T47D (cell line): Measurements from ENCODE around the gene DMD.
"Not testable (repeated sequence)": the region's sequence is repeated elsewhere in the genome, so short reads cannot be mapped to it uniquely, and the experiment has no call there.

ENCODE experiments used
- DNase-seq, 2 experiments: peaks; one replicate each; pipeline versions ENCODE4 v3.0.0 to v3.0.0-alpha.2; 2011 to 2012; ENCODE audit warnings: low read depth in 1 of 2, low spot score in 1 of 2
- JUND ChIP-seq: IDR thresholded peaks from 2 replicates; pipeline ENCODE4 v1.6.1; 2012; ENCODE audit warnings: low read depth
- in situ Hi-C: cut with HindIII; loops from 2 replicates; pipeline ENCODE4 v1.10.0; 2016; ENCODE audit warnings: low sequenced_read_pairs, low pct_unique_long_range_greater_than_20kb

Gene DMD

DNA sequence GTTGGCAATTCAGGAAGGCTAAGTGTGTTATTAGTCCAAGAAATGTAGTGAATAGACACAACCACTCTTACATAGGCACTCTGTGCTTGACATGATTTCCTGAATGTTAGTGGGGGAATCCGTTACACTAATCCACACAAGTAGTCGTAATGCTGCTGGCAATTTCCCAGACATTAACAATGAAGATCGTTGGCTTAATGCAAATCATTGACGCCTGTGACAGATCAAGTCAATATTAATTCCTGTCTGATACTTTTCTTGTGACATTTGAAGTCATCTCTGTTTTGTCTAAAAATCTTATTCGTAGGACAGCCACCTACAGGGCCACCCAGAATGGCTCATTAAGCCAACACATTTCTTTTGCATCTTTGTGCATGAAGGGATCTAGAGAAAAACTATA lies 1200.4 kb downstream of the DMD start:
- TF ChIP-seq JUND = no peak
- in situ Hi-C loops = no loop called here

GRCh38 chrX:32010212-32010611 lies 1201.1 kb downstream of the DMD start:
- TF ChIP-seq JUND = no peak
- no peak for DNase-seq
- in situ Hi-C loops = no loop called here

More for the DNA sequence above, 1200.4 kb downstream of the DMD start:
- no peak for DNase-seq

GRCh38 chrX:31993637-31994036 lies 1217.7 kb downstream of the DMD start:
- DNase-seq = peak in 1 of 2 experiments; percentile 61
- in situ Hi-C loops = no loop called here
- no peak for TF ChIP-seq JUND

GRCh38 chrX:31988975-31989374 lies 1222.4 kb downstream of the DMD start:
- no peak for DNase-seq
- in situ Hi-C loops = no loop called here
- no peak for TF ChIP-seq JUND

DNA sequence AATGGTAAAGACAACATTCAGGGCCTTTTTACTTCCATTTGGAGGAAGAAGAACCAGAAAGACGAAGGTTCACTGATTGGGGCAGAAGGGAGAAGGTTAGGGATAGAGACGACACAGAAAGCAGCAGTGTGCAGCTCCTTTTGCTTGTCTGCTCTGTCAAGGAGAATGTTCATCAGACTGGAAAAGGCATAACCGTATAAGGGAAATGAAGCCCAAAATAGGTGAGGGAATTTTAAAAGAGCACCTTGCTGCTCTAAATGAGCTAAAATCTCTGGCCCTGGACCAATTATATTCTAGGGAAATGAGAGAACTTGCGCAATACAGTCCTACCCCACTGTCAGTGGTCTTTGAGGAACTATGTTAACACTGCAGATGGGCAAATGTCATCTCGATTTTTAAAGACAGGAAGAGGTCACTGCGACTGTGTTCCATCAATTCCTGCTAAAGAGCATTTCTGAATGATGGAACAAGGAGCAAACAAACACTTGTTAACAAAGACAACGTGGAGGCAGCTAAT lies 1229.7 kb downstream of the DMD start:
- no peak for TF ChIP-seq JUND
- in situ Hi-C loops = no loop called here
- DNase-seq = no peak

GRCh38 chrX:31969714-31970113 lies 1241.6 kb downstream of the DMD start:
- in situ Hi-C loops = no loop called here
- no peak for DNase-seq
- TF ChIP-seq JUND = no peak

DNA sequence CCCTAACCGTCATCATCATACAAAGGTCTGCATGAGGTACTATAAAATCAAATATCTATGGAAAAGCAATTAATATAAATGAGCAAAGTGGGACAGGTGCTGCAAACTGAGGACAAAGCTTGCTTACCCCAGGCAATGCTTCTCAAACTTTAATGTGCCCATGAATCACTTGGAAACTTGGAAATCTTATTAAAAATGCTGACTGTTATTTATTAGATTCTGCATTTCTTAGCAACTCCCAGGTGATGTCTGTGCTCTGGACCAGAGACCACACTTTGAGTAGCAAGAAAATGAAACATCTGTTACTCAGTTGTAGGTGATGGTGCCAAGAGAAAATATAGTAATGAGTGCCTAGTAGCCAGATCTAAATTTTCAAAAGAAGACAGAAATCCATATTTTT lies 1249.1 kb downstream of the DMD start:
- in situ Hi-C loops = no loop called here
- no peak for TF ChIP-seq JUND
- DNase-seq = no peak

DNA sequence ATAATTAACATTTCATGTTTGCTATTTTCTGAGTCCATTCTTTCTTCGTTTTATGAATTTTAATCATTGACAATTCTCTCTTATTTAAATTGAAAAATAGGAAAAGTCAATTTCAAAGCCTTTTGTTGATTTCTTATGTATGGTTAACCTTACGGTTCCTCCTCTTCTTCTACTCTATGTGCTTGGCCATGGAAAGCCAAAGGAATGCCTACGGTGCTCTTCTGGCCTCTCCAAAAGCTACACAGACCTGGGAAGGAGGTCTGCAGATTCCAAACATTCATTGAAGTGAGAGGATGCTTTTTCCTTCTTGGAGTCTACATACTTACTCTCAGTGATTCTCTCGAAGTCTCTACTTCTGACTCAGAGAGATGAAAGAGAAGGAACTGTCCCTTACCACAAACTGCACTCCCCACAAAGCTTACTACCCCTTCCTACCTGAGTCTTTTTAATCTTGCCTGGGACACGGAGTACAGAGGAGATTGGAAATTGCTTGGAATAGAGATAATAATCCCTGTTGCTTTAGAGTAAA lies 1276.4 kb downstream of the DMD start:
- in situ Hi-C loops = no loop called here
- no peak for DNase-seq
- TF ChIP-seq JUND = no peak

DNA sequence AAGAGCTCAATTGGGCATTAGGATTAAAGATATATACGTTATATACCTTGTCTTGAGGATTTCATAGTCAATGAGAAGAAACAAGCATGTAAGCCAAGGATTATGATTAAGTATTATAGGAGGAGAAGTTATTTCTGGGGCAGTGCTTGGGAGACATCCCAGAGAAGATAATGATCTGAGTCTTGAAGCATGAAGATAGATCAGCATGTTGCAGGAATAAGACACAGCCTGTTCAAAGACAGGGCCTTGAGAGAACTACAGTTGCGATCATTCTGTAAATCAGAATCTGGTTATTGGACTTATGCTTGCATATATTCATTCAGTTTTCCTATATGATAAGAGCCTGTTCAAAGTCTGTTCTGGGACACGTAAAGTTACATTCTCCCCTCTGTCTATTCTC lies 1277.3 kb downstream of the DMD start:
- no peak for DNase-seq
- in situ Hi-C loops = no loop called here
- no peak for TF ChIP-seq JUND

GRCh38 chrX:31932769-31933168 lies 1278.6 kb downstream of the DMD start:
- DNase-seq = no peak
- in situ Hi-C loops = no loop called here
- TF ChIP-seq JUND = no peak

- DNase-seq, in situ Hi-C loops: not testable (repeated sequence)
Observed at GRCh38 chrX:31932320-31932719, 1279.0 kb downstream of the DMD start.

GRCh38 chrX:31931225-31931624 lies 1280.1 kb downstream of the DMD start:
- TF ChIP-seq JUND = no peak
- in situ Hi-C loops = no loop called here

GRCh38 chrX:31929366-31929765 lies 1282.0 kb downstream of the DMD start:
- in situ Hi-C loops = no loop called here
- no peak for DNase-seq
- TF ChIP-seq JUND = no peak

More at GRCh38 chrX:31931225-31931624, 1280.1 kb downstream of the DMD start:
- DNase-seq = no peak

DNA sequence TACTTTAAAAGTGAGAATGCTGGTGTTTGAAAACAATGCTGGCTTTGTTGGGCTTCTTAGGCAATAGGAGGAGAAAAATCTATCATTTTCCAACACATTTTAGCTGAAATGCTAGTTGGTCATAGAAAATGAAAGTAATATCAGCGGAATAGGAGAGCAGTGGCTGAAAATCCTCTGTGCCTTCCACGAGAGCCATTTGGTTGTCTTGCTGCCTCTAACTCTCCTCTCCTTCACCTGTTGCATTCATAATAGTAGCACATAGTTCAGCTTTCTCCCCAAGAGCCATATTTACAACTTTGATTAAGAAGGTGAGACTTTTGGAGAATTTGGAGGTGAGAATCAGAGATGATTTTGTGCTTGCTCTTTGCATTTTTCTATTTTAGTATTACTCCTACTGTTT lies 1290.1 kb downstream of the DMD start:
- DNase-seq = no peak
- TF ChIP-seq JUND = no peak
- in situ Hi-C loops = no loop called here
